ENCODE measurements around the gene TTLL7. TPM values are rescaled to one million over a fixed set of nuclear protein-coding genes. Genes with fewer than 3 reads are reported as not detected.
A peak's percentile ranks its signal among the peaks of the same experiment; 100 is the strongest.

TTLL7 gene
- total RNA-seq, 6 experiments from 2014 or later: 0.92 to 7.2 (median 3.9) TPM

DNA sequence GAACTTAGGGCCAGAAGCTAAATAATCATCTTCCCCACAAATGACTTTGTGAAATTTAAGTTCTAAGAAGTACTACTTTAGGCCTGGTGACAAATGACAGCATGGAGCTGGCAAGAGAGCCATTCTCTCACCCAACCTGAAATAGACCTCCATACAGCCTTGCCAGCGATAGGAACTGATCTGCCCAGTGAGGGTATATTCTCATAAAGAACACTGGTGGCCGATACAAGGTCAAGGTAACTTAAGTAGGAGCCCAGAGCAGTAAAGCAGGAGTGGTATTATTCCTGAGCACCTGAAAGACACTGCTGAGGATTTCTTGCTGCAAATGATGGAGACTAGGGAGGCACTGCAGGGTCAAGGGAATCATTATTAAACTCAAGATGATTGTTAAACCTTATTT is 2.6 kb upstream of the TTLL7 start:
- Histone ChIP-seq H3K27ac (no peak overlapping the region), H3K36me3 (no peaks in the 10 kb centered on the region), H3K4me1 (peaks cover 0 to 5% (median 0%) of the 10 kb centered on the region in 4 donors), H3K27me3 (no peaks in the 10 kb centered on the region), H3K9me3 (no peaks in the 10 kb centered on the region), H3K4me3 (no peak overlapping the region)
- ATAC-seq: no peak
- intact Hi-C loops (cut with DNase I): no loop called here
- no peak for DNase-seq
- 71% methylated on average over 2 of the region's 2 CpGs for WGBS (ENCODE audit: insufficient coverage, low coverage, low lambda C conversion rate, missing lambda C conversion rate)
- no peak for TF ChIP-seq POLR2A (IDR thresholded peaks at IDR 0.05)
- TF ChIP-seq, protein P1, sequence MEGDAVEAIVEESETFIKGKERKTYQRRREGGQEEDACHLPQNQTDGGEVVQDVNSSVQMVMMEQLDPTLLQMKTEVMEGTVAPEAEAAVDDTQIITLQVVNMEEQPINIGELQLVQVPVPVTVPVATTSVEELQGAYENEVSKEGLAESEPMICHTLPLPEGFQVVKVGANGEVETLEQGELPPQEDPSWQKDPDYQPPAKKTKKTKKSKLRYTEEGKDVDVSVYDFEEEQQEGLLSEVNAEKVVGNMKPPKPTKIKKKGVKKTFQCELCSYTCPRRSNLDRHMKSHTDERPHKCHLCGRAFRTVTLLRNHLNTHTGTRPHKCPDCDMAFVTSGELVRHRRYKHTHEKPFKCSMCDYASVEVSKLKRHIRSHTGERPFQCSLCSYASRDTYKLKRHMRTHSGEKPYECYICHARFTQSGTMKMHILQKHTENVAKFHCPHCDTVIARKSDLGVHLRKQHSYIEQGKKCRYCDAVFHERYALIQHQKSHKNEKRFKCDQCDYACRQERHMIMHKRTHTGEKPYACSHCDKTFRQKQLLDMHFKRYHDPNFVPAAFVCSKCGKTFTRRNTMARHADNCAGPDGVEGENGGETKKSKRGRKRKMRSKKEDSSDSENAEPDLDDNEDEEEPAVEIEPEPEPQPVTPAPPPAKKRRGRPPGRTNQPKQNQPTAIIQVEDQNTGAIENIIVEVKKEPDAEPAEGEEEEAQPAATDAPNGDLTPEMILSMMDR (IDR thresholded peaks at IDR 0.05): no peak

- Histone ChIP-seq H3K4me1 (peaks cover 0 to 5% (median 0%) of the 10 kb centered on the region in 4 donors), H3K27ac (no peak overlapping the region), H3K4me3 (no peak overlapping the region), H3K27me3 (no peaks in the 10 kb centered on the region), H3K9me3 (no peaks in the 10 kb centered on the region), H3K36me3 (no peaks in the 10 kb centered on the region)
- intact Hi-C loops (cut with DNase I): no loop called here
- TF ChIP-seq POLR2A (IDR thresholded peaks at IDR 0.05): no peak
- no peak for ATAC-seq
- DNase-seq: no peak
- WGBS (ENCODE audit: insufficient coverage, low coverage, low lambda C conversion rate, missing lambda C conversion rate): 85% methylated on average over 3 of the region's 4 CpGs
Measured at GRCh38 chr1:84000954-84001495, 2.1 kb upstream of the TTLL7 start.

- H3K4me1 ChIP-seq: peaks cover 0 to 5% (median 0%) of the 10 kb centered on the region in 4 donors
- H3K27me3 ChIP-seq: no peaks in the 10 kb centered on the region
- 76% methylated on average over 8 of the region's 8 CpGs for WGBS (ENCODE audit: insufficient coverage, low coverage, low lambda C conversion rate, missing lambda C conversion rate)
- TF ChIP-seq, protein P1 (IDR thresholded peaks at IDR 0.05): no peak
- no peak for TF ChIP-seq POLR2A (IDR thresholded peaks at IDR 0.05)
- no peaks in the 10 kb centered on the region for H3K36me3 ChIP-seq
- ATAC-seq (no peak), DNase-seq (no peak)
- H3K9me3 ChIP-seq: no peaks in the 10 kb centered on the region
- intact Hi-C loops (cut with DNase I): no loop called here
- H3K27ac ChIP-seq: no peak overlapping the region
- H3K4me3 ChIP-seq: no peak overlapping the region
Measured at GRCh38 chr1:84000196-84000885, 1.4 kb upstream of the TTLL7 start.

DNA sequence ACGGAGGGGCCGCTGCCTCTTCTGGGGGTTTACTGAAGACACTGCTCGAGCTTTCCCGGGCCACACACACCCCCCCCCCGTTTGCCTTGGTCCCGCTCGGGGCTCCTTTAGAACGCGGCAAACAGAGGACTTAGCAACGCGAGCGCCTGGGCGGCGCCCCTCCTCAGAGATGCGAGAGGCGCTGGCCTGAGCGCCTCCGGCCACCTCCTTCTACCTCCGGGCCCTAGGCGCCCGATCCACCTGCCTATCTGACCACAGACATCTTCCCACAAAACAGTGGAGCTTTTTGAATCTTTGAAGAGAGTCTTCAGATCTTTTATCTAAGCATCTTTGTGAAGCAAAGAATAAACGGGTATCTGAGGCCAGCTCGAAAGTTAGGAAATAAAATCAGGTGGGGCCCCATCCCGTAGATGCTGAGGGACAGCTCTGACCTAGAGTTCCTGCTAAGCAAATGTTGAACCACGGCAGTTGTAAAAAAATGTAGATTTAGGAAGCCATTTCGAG is 436 bp upstream of the TTLL7 start:
- no peaks in the 10 kb centered on the region for H3K9me3 ChIP-seq
- 5% methylated on average over 9 of the region's 26 CpGs for WGBS (ENCODE audit: insufficient coverage, low coverage, low lambda C conversion rate, missing lambda C conversion rate)
- peak overlapping the region; percentile 52 to 87 (median 67) for H3K27ac ChIP-seq
- peaks cover 0 to 5% (median 0%) of the 10 kb centered on the region in 4 donors for H3K4me1 ChIP-seq
- no peaks in the 10 kb centered on the region for H3K27me3 ChIP-seq
- ATAC-seq: peak; percentile 94 to 97 (median 96)
- TF ChIP-seq, protein P1 (IDR thresholded peaks at IDR 0.05): no peak
- no peak for TF ChIP-seq POLR2A (IDR thresholded peaks at IDR 0.05)
- H3K36me3 ChIP-seq: no peaks in the 10 kb centered on the region
- intact Hi-C loops (cut with DNase I): no loop called here
- peak overlapping the region; percentile 77 to 92 (median 90) for H3K4me3 ChIP-seq
- DNase-seq: peak in 2 of 3 donors; percentile 74 to 80

- ATAC-seq: no peak
- intact Hi-C loops (cut with DNase I): no loop called here
- no peaks in the 10 kb centered on the region for H3K36me3 ChIP-seq
- H3K4me1 ChIP-seq: peaks cover 0 to 5% (median 0%) of the 10 kb centered on the region in 4 donors
- no peak for TF ChIP-seq POLR2A (IDR thresholded peaks at IDR 0.05)
- TF ChIP-seq, protein P1 (IDR thresholded peaks at IDR 0.05): no peak
- H3K27me3 ChIP-seq: no peaks in the 10 kb centered on the region
- peak overlapping the region; percentile 77 to 92 (median 90) for H3K4me3 ChIP-seq
- WGBS (ENCODE audit: insufficient coverage, low coverage, low lambda C conversion rate, missing lambda C conversion rate): 44% methylated on average over 4 of the region's 4 CpGs
- no peak overlapping the region for H3K27ac ChIP-seq
- no peaks in the 10 kb centered on the region for H3K9me3 ChIP-seq
- no peak for DNase-seq
Measured at GRCh38 chr1:83998205-83998497, 781 bp downstream of the TTLL7 start.
